ENCODE measurements around the gene HRC. TPM values are rescaled to one million over a fixed set of nuclear protein-coding genes. Genes with fewer than 3 reads are reported as not detected.
"Not testable (repeated sequence)": the region's sequence is repeated elsewhere in the genome, so short reads cannot be mapped to it uniquely, and the experiment has no call there.

Gene HRC
- total RNA-seq, 2 experiments from 2014 or later = not detected

DNA sequence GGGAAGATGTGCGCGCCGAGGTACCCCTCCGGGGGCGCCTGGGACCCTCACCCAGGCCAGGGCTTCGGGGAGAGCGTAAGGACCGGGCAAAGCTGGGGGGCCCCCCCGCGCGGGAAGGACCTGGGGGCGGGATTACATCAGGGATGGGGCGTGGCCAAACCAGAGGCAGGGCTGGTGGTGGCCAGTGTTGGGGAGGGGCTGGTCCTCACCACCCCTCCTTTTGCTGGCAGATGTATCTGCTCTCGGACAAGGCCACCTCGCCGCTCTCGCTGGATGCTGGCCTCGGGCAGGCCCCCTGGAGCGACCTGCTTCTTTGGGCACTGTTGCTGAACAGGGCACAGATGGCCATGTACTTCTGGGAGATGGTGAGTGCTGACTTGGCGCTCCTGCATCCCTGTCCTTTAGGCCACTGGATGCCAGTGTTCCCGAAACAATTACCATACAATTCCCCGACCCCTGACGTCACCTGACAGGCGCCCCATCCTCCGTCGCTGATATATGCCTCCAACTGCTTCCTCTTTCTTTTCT, 27.7 kb upstream of the HRC start:
- Mint-ChIP-seq H3K4me3 (no peak overlapping the region), H3K4me1 (ENCODE audit: low read depth) (no peaks in the 10 kb centered on the region), H3K27ac (no peak overlapping the region), H3K27me3 (ENCODE audit: low read depth) (peaks cover 5% of the 10 kb centered on the region), H3K36me3 (ENCODE audit: low read depth) (no peaks in the 10 kb centered on the region), H3K9me3 (peaks cover 7% of the 10 kb centered on the region)
- intact Hi-C loops (cut with micrococcal nuclease) = no loop called here
- CTCF ChIA-PET = no interaction called here
- DNase-seq = no peak

DNA sequence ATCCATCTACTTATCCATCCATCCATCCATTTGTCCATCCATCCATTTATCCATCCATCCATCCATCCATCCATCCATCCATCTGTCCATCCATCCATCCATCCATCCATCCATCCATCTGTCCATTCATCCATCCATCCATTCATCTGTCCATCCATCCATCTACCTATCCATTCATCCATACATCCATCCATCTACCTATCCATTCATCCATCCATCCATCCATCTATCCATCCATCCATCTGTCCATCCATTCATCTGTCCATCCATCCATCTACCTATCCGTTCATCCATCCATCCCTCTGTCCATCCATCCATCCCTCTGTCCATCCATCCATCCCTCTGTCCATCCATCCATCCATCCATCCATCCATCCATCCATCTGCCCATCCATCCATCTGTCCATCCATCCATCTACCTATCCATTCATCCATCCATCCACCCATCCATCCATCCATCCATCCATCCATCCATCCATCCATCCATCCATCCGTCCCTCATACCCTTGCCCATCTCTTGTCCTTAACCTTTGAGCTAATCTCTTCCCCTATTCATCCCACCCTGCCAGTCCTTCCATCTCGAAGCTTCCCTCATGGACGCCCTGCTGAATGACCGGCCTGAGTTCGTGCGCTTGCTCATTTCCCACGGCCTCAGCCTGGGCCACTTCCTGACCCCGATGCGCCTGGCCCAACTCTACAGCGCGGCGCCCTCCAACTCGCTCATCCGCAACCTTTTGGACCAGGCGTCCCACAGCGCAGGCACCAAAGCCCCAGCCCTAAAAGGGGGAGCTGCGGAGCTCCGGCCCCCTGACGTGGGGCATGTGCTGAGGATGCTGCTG, 27.0 kb upstream of the HRC start:
- H3K4me1 Mint-ChIP-seq (ENCODE audit: low read depth); H3K27ac Mint-ChIP-seq: not testable (repeated sequence)

DNA sequence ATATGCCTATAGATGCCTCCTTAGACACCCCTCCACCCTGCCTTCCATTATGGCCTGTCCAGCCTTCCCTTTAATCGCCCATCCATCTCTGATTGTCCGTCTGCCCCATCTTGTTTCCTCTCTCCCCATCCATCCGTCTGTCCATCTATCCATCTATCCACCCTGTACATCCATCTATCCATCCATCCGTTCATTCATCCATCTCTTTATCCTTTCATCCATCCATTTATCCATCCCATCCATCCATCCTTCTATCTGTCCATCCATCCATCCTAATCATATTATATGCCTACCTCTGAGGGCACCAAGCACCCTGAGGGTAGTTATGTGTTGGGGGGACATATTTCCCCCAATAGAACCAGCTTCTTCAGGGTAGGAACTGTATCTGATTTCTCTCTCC, 25.5 kb upstream of the HRC start:
- H3K4me3 Mint-ChIP-seq = no peak overlapping the region
- CTCF ChIA-PET = interaction anchor here (1.8 kb wide), 1 partner anchor 18 kb away, joined by 5 read pairs; no protein-coding TSS in a partner anchor
- no peak for DNase-seq
- H3K27me3 Mint-ChIP-seq (ENCODE audit: low read depth) = no peaks in the 10 kb centered on the region
- H3K4me1 Mint-ChIP-seq (ENCODE audit: low read depth) = peaks cover 4% of the 10 kb centered on the region
- peaks cover 7% of the 10 kb centered on the region for H3K9me3 Mint-ChIP-seq
- intact Hi-C loops (cut with micrococcal nuclease) = no loop called here
- H3K36me3 Mint-ChIP-seq (ENCODE audit: low read depth) = no peaks in the 10 kb centered on the region
- no peak overlapping the region for H3K27ac Mint-ChIP-seq

More for the DNA sequence above, 27.0 kb upstream of the HRC start:
- DNase-seq; CTCF ChIA-PET; H3K9me3 Mint-ChIP-seq; H3K4me3 Mint-ChIP-seq; H3K27me3 Mint-ChIP-seq (ENCODE audit: low read depth); H3K36me3 Mint-ChIP-seq (ENCODE audit: low read depth); intact Hi-C loops (cut with micrococcal nuclease): not testable (repeated sequence)

DNA sequence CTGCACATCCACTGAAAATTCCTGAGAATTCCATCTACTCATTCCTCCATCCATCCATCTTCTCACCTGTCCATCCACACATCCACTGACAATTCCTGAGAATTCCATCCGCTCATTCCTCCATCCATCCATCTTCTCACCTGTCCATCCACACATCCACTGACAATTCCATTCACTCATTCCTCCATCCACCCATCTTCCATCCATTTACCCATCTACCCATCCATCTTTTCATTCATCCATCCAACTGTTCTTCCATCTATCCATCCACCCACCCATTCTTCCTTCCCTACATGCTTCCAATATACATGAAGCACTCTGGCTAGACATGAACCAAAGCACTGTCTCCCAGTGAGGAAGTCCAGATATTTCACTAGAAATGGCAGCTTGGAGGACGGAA, 18.0 kb upstream of the HRC start:
- Mint-ChIP-seq H3K27ac (no peak overlapping the region), H3K36me3 (ENCODE audit: low read depth) (no peaks in the 10 kb centered on the region), H3K27me3 (ENCODE audit: low read depth) (no peaks in the 10 kb centered on the region), H3K4me1 (ENCODE audit: low read depth) (peaks cover 4% of the 10 kb centered on the region), H3K9me3 (no peaks in the 10 kb centered on the region), H3K4me3 (no peak overlapping the region)
- CTCF ChIA-PET = no interaction called here
- intact Hi-C loops (cut with micrococcal nuclease) = no loop called here
- DNase-seq = no peak

DNA sequence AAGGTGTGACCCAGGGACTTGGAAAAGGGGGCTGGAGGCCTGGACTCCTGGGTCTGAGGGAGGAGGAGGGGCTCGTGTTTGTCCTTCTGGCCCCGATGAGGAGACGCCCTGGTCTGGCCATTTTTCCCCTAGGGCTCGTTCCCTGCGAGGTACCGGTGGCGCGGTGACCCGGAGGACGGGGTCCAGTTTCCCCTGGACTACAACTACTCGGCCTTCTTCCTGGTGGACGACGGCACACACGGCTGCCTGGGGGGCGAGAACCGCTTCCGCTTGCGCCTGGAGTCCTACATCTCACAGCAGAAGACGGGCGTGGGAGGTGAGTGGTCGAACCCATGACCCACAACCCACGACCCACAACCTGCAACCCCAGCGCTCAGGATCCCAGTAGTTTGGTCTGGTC, 13.2 kb upstream of the HRC start:
- no peak for DNase-seq
- Mint-ChIP-seq H3K9me3 (no peaks in the 10 kb centered on the region), H3K27me3 (ENCODE audit: low read depth) (peaks cover 3% of the 10 kb centered on the region), H3K27ac (no peak overlapping the region), H3K4me3 (no peak overlapping the region), H3K4me1 (ENCODE audit: low read depth) (no peaks in the 10 kb centered on the region), H3K36me3 (ENCODE audit: low read depth) (no peaks in the 10 kb centered on the region)
- CTCF ChIA-PET = no interaction called here
- intact Hi-C loops (cut with micrococcal nuclease) = no loop called here

DNA sequence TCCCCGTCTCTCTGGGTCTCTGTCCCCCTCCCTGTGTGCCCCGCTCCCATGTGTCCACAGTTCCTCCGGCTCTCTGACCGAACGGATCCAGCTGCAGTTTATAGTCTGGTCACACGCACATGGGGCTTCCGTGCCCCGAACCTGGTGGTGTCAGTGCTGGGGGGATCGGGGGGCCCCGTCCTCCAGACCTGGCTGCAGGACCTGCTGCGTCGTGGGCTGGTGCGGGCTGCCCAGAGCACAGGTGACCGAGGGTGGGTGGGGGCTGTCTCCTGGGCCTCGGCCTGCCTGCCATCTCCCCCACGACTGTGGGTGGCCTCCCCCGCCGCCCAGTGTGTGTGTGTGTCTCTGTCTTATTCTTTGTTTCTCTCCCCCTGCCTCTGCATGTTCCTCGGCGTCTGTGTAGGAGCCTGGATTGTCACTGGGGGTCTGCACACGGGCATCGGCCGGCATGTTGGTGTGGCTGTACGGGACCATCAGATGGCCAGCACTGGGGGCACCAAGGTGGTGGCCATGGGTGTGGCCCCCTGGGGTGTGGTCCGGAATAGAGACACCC, 12.7 kb upstream of the HRC start:
- CTCF ChIA-PET = no interaction called here
- intact Hi-C loops (cut with micrococcal nuclease) = no loop called here
- no peak for DNase-seq
- Mint-ChIP-seq H3K4me3 (no peak overlapping the region), H3K4me1 (ENCODE audit: low read depth) (no peaks in the 10 kb centered on the region), H3K9me3 (no peaks in the 10 kb centered on the region), H3K36me3 (ENCODE audit: low read depth) (no peaks in the 10 kb centered on the region), H3K27ac (no peak overlapping the region), H3K27me3 (ENCODE audit: low read depth) (peaks cover 3% of the 10 kb centered on the region)

DNA sequence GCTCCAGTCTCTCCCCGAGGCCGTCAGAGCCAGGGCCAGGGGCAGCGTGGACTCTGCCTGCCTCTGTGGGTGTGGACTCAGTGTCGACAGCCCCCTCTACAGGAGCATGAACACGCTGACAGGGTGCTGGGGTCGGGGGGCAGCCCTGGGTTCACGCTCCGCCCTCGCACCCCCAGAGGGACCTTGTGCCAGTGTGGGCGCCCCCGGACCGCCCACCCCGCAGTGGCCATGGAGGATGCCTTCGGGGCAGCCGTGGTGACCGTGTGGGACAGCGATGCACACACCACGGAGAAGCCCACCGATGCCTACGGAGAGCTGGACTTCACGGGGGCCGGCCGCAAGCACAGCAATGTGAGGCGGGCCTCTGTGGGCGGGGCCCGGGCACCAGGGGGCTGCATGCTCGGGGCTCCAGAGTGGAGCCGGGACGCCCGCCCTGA, 10.7 kb upstream of the HRC start:
- Mint-ChIP-seq H3K36me3 (ENCODE audit: low read depth) (no peaks in the 10 kb centered on the region), H3K4me1 (ENCODE audit: low read depth) (no peaks in the 10 kb centered on the region), H3K27me3 (ENCODE audit: low read depth) (peaks cover 8% of the 10 kb centered on the region), H3K9me3 (no peaks in the 10 kb centered on the region), H3K4me3 (no peak overlapping the region), H3K27ac (no peak overlapping the region)
- CTCF ChIA-PET = no interaction called here
- no peak for DNase-seq
- intact Hi-C loops (cut with micrococcal nuclease) = no loop called here

DNA sequence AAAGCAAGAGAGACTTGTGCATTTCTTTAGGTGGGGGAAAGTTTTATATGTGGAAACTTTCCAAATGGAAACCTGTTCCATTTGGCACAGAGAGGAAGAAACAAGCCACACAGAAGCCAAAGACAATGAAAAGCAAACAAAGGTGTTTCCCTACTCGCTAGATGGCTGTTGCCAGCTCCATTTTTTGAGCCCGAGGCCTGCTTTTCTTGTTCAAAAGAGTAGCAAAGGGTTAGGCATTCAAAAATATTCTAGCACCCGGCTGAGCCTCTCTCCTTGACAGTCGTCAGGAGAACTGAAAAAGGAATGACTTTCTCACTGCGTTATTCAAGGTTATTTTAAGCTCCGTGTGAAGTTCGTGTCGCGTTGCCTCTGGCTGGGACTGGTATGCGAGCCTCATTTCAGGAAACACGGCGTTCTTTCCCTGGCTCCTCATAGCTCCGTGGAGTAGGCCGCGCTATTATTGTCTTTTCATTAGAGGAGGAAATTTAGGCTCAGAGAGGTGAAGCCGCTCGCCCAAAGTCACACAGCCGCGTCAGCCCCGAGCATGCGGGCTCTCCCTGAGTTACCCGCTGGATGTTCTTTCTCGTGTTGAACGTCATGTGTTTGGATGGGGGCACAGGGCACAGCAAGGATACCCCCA, 10.0 kb upstream of the HRC start:
- Mint-ChIP-seq H3K27ac (no peak overlapping the region), H3K4me3 (no peak overlapping the region), H3K36me3 (ENCODE audit: low read depth) (no peaks in the 10 kb centered on the region), H3K9me3 (no peaks in the 10 kb centered on the region), H3K27me3 (ENCODE audit: low read depth) (peaks cover 14% of the 10 kb centered on the region), H3K4me1 (ENCODE audit: low read depth) (no peaks in the 10 kb centered on the region)
- DNase-seq = no peak
- intact Hi-C loops (cut with micrococcal nuclease) = no loop called here
- CTCF ChIA-PET = interaction anchor here (1.5 kb wide), 1 partner anchor 43 kb away, joined by 4 read pairs; no protein-coding TSS in a partner anchor

DNA sequence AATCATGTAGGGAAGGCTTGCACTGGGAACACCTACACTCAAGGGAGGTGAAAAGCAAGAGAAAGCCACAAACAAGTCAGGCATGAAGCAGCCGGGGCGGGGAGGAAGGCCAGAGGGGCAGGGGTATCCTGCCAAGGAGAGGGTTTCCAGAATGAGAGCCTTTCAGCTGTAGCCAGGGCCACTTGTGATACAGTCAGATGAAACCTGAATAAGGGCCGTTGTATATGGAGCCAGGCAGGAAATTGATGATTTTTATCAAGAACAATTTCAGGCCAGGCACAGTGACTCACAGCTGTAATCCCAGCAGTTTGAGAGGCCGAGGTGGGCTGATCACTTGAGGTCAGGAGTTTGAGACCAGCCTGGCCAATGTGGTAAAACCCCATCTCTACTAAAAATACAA, 6.8 kb upstream of the HRC start:
- no peaks in the 10 kb centered on the region for H3K36me3 Mint-ChIP-seq (ENCODE audit: low read depth)
- no peak for DNase-seq
- no peaks in the 10 kb centered on the region for H3K9me3 Mint-ChIP-seq
- peaks cover 8% of the 10 kb centered on the region for H3K4me1 Mint-ChIP-seq (ENCODE audit: low read depth)
- H3K4me3 Mint-ChIP-seq = no peak overlapping the region
- peaks cover 34% of the 10 kb centered on the region for H3K27me3 Mint-ChIP-seq (ENCODE audit: low read depth)
- CTCF ChIA-PET = interaction anchor here (1.0 kb wide), 2 partner anchors 37 kb away, joined by 3 read pairs; no protein-coding TSS in a partner anchor
- intact Hi-C loops (cut with micrococcal nuclease) = no loop called here
- H3K27ac Mint-ChIP-seq = no peak overlapping the region

DNA sequence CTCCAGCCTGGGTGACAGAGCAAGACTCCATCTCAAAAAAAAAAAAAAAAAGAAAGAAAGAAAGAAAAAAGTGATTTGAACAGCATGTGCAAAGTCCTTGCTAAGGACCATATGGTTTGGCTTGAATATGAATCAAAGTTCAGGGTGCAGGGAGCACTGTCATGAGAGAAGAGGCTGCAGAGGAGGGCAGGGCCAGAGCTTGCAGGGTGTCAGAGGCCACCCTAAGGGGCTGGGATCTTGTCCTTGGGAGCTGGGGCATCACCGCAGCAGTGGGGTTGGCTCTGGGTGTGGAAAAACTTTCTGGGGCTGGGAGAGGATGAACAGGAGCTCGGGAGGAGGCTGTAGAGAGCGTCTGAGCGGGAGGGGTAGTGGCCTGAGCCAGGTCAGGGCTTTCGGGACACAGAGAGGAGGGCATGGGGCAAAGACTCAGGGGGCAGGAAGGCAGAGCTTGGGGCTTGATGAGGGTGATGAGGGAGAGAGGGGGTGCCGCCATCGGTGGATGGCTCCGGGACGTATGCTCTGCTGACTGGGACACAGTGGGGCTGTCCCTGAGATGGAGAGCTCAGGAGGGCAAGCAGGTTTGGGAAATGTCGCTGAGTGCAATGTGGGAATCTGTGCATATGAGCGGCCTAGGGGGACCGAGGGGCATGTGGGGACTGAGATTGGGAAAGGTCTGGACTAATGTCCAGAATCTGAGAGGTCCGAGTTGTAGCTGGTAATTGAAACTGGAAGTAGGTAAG, 5.4 kb upstream of the HRC start:
- peaks cover 36% of the 10 kb centered on the region for H3K27me3 Mint-ChIP-seq (ENCODE audit: low read depth)
- DNase-seq = no peak
- peaks cover 8% of the 10 kb centered on the region for H3K4me1 Mint-ChIP-seq (ENCODE audit: low read depth)
- H3K9me3 Mint-ChIP-seq = no peaks in the 10 kb centered on the region
- no peak overlapping the region for H3K27ac Mint-ChIP-seq
- H3K36me3 Mint-ChIP-seq (ENCODE audit: low read depth) = no peaks in the 10 kb centered on the region
- intact Hi-C loops (cut with micrococcal nuclease) = no loop called here
- CTCF ChIA-PET = interaction anchor here (0.7 to 1.2 kb wide), 2 partner anchors 38 to 57 kb away, joined by 4 to 6 read pairs; no protein-coding TSS in a partner anchor
- no peak overlapping the region for H3K4me3 Mint-ChIP-seq

DNA sequence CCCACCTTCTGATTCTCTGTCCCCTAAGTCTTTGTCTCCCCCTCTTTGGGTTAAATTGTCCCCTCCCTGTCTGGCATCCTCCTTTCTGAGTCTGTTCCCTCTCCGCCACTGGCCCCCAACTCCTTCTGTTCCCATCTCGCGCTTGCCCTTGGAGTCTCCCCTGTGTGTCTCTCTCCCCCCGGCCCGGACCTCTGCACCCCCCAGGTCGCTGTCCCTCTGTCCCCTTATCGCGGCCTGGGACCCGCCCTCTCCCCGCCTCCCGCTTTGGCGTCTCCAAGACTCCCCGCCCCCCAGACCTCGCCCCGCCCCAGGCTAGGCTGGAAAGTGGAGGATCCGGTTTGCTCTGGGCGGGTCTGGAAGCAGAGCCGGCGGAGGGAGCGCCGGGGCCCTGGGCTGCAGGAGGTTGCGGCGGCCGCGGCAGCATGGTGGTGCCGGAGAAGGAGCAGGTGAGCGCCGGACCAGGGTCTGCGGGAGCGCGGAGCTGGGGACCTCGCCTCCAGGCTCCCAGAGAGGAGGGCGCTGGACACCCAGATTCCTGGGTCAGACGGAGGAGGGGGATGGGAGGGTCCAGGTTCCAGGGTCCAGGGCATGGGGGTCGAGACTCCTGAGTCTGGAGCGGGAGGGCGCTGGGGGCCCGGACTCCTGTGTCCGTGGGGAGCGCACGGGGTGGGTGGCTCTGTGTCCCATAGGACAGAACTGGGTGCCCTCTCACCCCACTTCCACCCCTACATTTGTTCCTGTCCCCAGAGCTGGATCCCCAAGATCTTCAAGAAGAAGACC, 2.4 kb upstream of the HRC start, which contains the start of gene TRPM4:
Gene TRPM4, plus strand, starts transcription at position 348 of the 780 bp plus-strand sequence. Its CDS starts 75 bp downstream, at position 423.
- Mint-ChIP-seq H3K27me3 (ENCODE audit: low read depth) (peaks cover 62% of the 10 kb centered on the region), H3K4me3 (peak within 1 kb of the TSS; percentile 48), H3K4me1 (ENCODE audit: low read depth) (peaks cover 8% of the 10 kb centered on the region), H3K27ac (no peak within 1 kb of the TSS), H3K9me3 (no peaks in the 10 kb centered on the region), H3K36me3 (ENCODE audit: low read depth) (no peaks in the 10 kb centered on the region)
- peak; percentile 68 for DNase-seq
- CTCF ChIA-PET = no interaction called here
- intact Hi-C loops (cut with micrococcal nuclease) = no loop called here

Measured in activated naive CD4-positive, alpha-beta T cell treated with anti-CD3 and anti-CD28 coated beads for 36 hours (primary cell).